ENCODE data around the gene GLCCI1. TPM values are rescaled to one million over a fixed set of nuclear protein-coding genes. Genes with fewer than 3 reads are reported as not detected.

The GLCCI1 gene
- total and polyA plus RNA-seq, 11 donors, result 1.5 to 10.8 (median 6.3) TPM

DNA sequence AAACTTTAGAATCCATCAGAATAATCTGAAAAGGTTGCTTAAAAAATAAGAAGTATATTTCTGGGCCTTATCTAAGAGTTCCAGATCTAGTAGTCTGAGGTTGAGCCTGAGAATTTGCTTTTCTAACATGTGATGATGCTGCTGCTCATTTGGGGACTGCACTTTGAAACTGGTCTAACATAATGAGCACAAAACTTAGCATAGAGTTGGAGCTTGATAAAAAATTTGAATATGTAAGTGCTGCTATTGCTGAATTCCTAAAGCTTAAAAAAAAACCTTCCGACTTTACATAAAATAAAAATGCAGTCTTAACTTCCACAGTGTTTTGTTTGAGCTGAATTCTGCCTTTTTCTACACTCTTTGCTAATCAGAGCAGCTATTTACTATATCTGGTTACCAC lies 48.8 kb downstream of the GLCCI1 start:
- no peak for ATAC-seq
- 88 to 98% (median 97%) methylated on average over 1 of the region's 1 CpG for WGBS, 4 donors
- Histone ChIP-seq H3K9me3 (no peaks in the 10 kb centered on the region), H3K4me3 (no peak overlapping the region), H3K36me3 (no peaks in the 10 kb centered on the region), H3K27ac (no peak overlapping the region), H3K4me1 (peaks cover 0 to 14% (median 0%) of the 10 kb centered on the region in 12 donors), H3K27me3 (no peaks in the 10 kb centered on the region)
- TF ChIP-seq, protein P1, sequence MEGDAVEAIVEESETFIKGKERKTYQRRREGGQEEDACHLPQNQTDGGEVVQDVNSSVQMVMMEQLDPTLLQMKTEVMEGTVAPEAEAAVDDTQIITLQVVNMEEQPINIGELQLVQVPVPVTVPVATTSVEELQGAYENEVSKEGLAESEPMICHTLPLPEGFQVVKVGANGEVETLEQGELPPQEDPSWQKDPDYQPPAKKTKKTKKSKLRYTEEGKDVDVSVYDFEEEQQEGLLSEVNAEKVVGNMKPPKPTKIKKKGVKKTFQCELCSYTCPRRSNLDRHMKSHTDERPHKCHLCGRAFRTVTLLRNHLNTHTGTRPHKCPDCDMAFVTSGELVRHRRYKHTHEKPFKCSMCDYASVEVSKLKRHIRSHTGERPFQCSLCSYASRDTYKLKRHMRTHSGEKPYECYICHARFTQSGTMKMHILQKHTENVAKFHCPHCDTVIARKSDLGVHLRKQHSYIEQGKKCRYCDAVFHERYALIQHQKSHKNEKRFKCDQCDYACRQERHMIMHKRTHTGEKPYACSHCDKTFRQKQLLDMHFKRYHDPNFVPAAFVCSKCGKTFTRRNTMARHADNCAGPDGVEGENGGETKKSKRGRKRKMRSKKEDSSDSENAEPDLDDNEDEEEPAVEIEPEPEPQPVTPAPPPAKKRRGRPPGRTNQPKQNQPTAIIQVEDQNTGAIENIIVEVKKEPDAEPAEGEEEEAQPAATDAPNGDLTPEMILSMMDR (IDR thresholded peaks at IDR 0.05), result no peak
- TF ChIP-seq POLR2A (IDR thresholded peaks at IDR 0.05), result no peak
- no peak for DNase-seq
- intact Hi-C loops (cut with DNase I), result no loop called here

DNA sequence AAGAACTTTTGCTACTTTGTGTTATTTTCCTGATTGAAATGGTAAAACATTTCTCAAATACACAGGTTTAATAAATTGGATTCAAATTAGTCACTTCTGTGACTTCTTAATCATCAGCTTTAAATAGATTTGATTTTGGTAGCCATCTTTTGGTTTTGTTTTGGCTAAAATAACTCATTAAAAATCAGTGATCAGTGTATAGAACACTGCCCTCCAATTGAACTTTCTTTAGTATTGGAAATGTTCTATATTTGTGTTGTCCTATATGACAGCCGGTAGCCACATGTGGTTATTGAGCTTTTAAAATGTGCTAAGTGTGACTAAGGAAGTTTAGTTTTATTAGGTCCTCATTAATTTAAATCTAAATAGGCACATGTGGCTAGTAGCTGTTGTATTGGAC lies 50.4 kb downstream of the GLCCI1 start:
- Histone ChIP-seq H3K4me1 (peaks cover 0 to 14% (median 0%) of the 10 kb centered on the region in 12 donors), H3K9me3 (no peaks in the 10 kb centered on the region), H3K27me3 (no peaks in the 10 kb centered on the region), H3K4me3 (no peak overlapping the region), H3K27ac (no peak overlapping the region), H3K36me3 (peaks cover 0 to under 1% (median 0%) of the 10 kb centered on the region in 9 donors)
- intact Hi-C loops (cut with DNase I), result no loop called here
- ATAC-seq (no peak), DNase-seq (no peak)
- WGBS, 4 donors, result 92 to 98% (median 95%) methylated on average over 1 of the region's 1 CpG
- no peak for TF ChIP-seq POLR2A (IDR thresholded peaks at IDR 0.05)
- TF ChIP-seq, protein P1 (IDR thresholded peaks at IDR 0.05), result no peak

DNA sequence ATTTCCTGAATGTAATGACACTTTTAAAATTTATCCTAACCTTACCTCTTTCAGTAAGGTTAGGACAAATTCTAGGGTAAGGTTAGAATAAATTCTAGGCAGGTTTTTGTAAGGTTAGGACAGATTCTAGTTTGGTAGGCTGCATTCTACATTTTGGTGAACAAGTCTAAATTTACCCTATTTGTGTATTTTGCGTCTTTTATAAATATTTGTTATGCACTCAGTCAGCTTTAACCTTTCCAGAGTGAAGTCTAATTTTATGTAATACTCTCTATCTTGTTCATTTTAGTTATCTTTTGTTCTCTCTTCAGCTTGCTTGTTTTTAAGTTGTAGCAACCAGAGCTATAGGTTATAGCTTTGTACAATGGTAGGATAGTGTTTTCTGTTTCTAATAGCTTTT lies 54.0 kb downstream of the GLCCI1 start:
- Histone ChIP-seq H3K4me1 (no peaks in the 10 kb centered on the region), H3K4me3 (no peak overlapping the region), H3K27me3 (no peaks in the 10 kb centered on the region), H3K27ac (no peak overlapping the region), H3K36me3 (peaks cover 0 to 28% (median 5%) of the 10 kb centered on the region in 9 donors), H3K9me3 (peaks cover 0 to 20% (median 0%) of the 10 kb centered on the region in 12 donors)
- no peak for TF ChIP-seq POLR2A (IDR thresholded peaks at IDR 0.05)
- TF ChIP-seq, protein P1 (IDR thresholded peaks at IDR 0.05), result no peak
- intact Hi-C loops (cut with DNase I), result no loop called here
- DNase-seq (no peak), ATAC-seq (no peak)
- WGBS, 4 donors, result 49 to 100% (median 98%) methylated on average over 1 of the region's 1 CpG

DNA sequence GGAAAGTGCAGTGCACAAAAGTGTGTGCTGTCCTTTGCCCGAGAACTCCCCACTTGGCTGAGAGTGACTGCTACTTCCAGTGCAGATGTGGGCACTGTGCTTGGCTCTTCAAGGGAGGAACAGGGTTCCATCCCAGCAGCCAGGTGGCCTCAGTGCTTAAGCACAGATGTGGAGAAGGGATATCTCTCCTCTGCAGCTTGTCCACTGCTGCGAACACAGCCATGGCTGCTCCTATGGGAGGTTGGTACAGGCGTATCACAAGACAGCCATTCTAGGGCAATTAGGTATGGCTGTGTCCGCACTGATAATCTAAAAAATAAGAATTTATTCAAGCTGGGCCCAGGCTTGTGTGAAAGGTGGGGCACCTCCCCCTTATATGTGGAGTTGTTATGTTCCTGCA lies 66.6 kb downstream of the GLCCI1 start:
- no peak for TF ChIP-seq POLR2A (IDR thresholded peaks at IDR 0.05)
- TF ChIP-seq, protein P1 (IDR thresholded peaks at IDR 0.05), result no peak

More for the DNA sequence above, 66.6 kb downstream of the GLCCI1 start:
- WGBS, 4 donors, result 94 to 100% (median 97%) methylated on average over 4 of the region's 4 CpGs
- H3K4me3 ChIP-seq, result no peak overlapping the region
- H3K36me3 ChIP-seq, result peaks cover 0 to 9% (median 0%) of the 10 kb centered on the region in 9 donors
- H3K4me1 ChIP-seq, result no peaks in the 10 kb centered on the region
- ATAC-seq (peak in 1 of 4 donors; percentile 27), DNase-seq (no peak)
- H3K9me3 ChIP-seq, result peaks cover 0 to 17% (median 3%) of the 10 kb centered on the region in 12 donors
- no peaks in the 10 kb centered on the region for H3K27me3 ChIP-seq
- H3K27ac ChIP-seq, result no peak overlapping the region
- intact Hi-C loops (cut with DNase I), result no loop called here
